NCI-H2227 (cell line): ENCODE measurements around the gene OVAAL.
"Not testable (repeated sequence)": the region's sequence is repeated elsewhere in the genome, so short reads cannot be mapped to it uniquely, and the experiment has no call there.

ENCODE experiments used
- DNase-seq: peaks from one replicate; lab custom pipeline; 2025; ENCODE audit not compliant: unreplicated experiment; lab: John Stamatoyannopoulos, UW

Gene OVAAL

GRCh38 chr1:180540697-180541594 is 17.8 kb upstream of the OVAAL start:
- no peak for DNase-seq

GRCh38 chr1:180542113-180542837 is 16.5 kb upstream of the OVAAL start:
- DNase-seq, result no peak

- peak; percentile 37 for DNase-seq
Observed at GRCh38 chr1:180542838-180543145, 16.0 kb upstream of the OVAAL start.

- DNase-seq, result no peak
Observed at GRCh38 chr1:180544050-180544449, 14.7 kb upstream of the OVAAL start.

- no peak for DNase-seq
Observed at GRCh38 chr1:180545991-180546390, 12.8 kb upstream of the OVAAL start.

GRCh38 chr1:180548686-180549317 is 10.0 kb upstream of the OVAAL start:
- peak; percentile 82 for DNase-seq

- peak; percentile 44 for DNase-seq
Observed at GRCh38 chr1:180549770-180550169, 9.0 kb upstream of the OVAAL start.

GRCh38 chr1:180550241-180550640 is 8.5 kb upstream of the OVAAL start:
- no peak for DNase-seq

- no peak for DNase-seq
Observed at GRCh38 chr1:180551997-180552396, 6.8 kb upstream of the OVAAL start.

- DNase-seq, result not testable (repeated sequence)
Observed at GRCh38 chr1:180553046-180553445, 5.7 kb upstream of the OVAAL start.

GRCh38 chr1:180555411-180555810 is 3.4 kb upstream of the OVAAL start:
- DNase-seq, result no peak

GRCh38 chr1:180560200-180560867 is 1.6 kb downstream of the OVAAL start:
- no peak for DNase-seq

GRCh38 chr1:180560868-180561600 is 2.3 kb downstream of the OVAAL start:
- no peak for DNase-seq

GRCh38 chr1:180562640-180563025 is 3.9 kb downstream of the OVAAL start:
- no peak for DNase-seq

GRCh38 chr1:180563026-180563827 is 4.5 kb downstream of the OVAAL start:
- DNase-seq, result no peak

- peak; percentile 21 for DNase-seq
Observed at GRCh38 chr1:180565121-180565871, 6.5 kb downstream of the OVAAL start.

- DNase-seq, result peak; percentile 31
Observed at GRCh38 chr1:180566026-180566425, 7.3 kb downstream of the OVAAL start.

GRCh38 chr1:180566495-180566894 is 7.7 kb downstream of the OVAAL start:
- no peak for DNase-seq

GRCh38 chr1:180567654-180568053 is 8.9 kb downstream of the OVAAL start:
- no peak for DNase-seq
